HG02678 (cell line): ENCODE measurements around the gene SECTM1.

Source experiments
- ATAC-seq: cut with Tn5 transposase; IDR thresholded peaks from one replicate; pipeline ENCODE4 v1.9.1; 2021; ENCODE audit warnings: mild to moderate bottlenecking, moderate library complexity; ENCODE audit not compliant: unreplicated experiment

SECTM1 gene

DNA sequence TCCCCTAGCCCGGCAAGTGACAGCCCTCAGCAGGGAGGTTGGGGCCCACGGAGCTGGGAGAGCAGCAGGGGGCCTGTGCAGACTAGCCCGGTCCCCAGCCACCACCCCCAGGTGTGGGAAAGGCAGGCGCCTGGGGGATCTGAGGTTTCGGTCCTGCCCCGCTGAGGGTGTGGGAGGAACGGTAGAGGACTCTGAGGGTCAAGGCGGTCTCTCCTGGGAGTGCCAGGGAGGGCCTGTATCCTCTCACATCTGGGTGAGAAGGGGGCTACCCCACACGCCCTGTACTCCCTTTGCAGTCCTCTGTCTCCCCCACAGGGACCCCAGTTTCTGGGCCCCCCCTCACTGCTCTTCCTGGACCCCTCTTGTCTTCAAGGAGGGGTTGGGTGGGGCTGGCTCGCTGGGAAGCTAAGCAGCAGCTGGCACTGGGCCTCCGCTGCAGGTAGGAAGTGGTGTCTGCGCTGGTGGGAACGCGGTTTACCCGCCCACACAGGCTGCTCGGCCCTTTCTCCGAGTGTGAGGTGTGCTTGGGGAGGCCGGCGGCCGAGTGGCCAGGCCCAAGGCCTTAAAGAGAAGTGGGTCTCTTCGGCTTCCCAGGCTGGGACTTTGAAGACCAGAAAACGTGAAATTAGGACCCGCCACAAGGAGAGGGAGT lies 31.5 kb downstream of the SECTM1 start:
- ATAC-seq: no peak

DNA sequence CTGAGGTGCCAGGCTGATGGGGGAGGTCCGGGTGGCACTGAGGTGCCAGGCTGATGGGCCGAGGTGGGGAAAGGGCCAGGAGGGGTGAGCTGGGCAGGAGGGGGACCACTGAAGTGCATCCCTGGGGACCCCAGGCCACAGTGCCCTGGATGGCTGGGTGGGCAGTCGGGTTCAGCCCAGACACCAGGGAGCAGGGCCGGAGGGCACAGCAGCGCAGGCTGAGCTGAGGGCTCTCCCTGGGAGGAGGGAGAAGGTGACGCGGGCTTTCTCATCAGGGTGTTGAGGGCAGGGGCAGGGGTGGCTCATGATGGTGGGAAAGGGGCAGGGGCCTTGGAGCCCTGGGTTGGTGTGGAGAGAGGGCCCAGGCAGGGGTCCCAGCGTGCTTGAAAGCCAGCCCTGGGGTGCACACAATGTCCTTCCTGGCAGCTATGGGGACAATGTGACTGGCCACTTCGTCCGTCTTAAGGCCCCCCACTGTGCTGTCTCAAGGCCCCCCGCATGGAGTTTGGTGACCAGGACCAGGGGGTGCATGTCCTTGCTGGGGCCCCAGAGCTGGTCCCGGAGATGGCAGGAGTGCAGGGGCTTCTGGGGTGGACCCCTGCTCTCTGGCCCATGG lies 32.2 kb downstream of the SECTM1 start:
- no peak for ATAC-seq

DNA sequence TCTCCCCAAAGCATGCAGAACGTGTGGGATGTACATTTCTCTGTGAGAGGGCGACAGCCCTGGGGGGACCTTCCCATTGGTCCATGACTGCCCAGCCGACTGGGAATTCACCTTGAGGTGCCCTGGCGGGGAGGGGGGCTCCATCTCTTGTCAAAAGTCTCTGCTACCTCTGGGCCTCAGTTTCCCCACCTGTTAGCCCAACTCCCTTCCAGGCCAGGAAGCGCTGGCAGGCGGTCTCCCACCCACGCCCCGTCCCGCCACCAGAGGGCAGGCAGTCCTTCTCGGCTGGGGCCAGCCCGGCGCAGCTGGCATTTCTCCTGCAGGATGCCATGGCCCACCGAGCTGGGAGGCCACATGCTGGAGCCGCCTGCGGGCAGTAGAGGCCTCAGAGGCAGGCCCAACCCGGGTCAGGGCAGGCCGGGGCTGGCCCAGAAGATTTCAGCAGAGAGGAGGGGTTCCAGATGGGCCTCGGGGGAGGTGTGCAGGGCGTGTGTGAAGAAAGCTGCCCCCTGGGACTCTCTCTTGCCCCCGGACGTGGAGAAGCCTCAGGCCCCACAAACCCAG lies 32.8 kb downstream of the SECTM1 start:
- no peak for ATAC-seq

DNA sequence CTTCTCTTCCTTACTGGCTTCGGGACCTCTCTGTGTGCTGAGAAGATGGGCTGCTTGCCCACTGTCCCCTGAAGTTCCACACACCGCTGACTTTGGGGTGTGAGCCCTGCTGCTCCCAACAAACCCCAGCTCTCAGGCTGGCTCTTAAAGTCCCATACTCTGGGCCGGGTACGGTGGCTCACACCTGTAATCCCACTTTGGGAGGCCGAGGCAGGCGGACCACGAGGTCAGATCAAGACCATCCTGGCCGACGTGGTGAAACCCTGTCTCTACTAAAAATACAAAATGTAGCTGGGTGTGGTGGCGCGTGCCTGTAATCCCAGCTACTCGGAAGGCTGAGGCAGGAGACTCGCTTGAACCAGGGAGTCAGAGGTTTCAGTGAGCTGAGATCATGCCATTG lies 33.3 kb downstream of the SECTM1 start:
- ATAC-seq: no peak

DNA sequence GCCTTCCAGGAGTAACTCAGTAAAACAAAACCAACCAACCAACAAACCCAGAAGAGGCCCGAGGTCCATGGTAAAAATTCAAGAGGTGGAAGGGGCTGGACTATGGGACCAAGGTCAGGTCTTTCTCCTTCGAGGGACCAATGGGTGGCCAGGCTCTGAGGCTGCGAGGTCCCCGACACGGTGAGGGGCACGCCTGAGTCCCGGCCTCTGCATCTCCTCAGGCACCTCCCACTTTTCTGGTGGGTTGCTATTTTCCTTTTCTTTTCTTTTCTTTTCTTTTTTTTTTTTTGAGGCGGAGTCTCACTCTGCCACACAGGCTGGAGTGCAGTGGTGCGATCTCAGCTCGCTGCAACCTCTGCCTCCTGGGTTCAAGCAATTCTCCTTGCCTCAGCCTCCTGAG lies 34.1 kb downstream of the SECTM1 start:
- ATAC-seq: no peak

DNA sequence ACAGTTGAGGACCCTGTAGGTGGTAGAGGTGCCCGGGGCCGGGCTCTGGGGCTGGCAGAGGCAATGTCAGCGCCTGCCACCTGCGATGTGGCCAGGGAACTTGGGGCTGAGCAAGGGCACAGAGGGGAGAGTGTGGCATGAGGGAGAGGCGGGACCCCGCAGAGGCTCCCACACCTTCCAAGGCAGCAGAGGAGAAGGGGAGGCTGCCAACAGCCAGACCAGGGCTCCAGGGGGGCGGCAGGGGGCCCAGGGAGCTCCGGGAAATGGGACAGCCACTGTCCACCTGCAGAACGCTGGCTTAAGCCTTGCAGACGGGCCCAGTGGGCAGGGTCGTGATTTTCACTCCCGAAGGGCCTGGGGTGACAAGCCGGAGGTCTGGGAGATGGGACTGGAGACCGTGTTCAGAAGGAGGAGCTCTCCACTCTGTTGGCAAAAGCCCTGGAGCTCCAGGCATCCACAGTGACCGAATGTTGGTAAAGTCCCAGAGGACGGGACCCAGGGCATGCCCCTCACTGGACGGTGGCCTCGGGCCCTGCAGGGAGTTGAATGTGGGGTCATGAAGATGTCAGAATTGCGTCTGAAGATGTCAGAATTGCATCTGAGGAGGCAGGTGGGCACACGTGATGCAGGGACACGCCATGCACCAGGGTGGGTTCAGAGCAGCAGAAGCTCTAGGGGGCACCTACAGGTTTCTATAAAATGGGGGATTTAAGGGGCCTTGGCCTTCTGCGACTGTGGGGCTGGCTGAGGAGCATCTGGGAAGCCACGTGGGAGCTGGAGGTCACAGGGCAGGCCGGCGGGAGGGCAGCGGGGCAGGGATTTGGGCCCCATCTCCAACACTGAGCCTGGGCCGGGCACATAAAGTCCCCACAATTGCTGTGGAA lies 34.8 kb downstream of the SECTM1 start:
- no peak for ATAC-seq

DNA sequence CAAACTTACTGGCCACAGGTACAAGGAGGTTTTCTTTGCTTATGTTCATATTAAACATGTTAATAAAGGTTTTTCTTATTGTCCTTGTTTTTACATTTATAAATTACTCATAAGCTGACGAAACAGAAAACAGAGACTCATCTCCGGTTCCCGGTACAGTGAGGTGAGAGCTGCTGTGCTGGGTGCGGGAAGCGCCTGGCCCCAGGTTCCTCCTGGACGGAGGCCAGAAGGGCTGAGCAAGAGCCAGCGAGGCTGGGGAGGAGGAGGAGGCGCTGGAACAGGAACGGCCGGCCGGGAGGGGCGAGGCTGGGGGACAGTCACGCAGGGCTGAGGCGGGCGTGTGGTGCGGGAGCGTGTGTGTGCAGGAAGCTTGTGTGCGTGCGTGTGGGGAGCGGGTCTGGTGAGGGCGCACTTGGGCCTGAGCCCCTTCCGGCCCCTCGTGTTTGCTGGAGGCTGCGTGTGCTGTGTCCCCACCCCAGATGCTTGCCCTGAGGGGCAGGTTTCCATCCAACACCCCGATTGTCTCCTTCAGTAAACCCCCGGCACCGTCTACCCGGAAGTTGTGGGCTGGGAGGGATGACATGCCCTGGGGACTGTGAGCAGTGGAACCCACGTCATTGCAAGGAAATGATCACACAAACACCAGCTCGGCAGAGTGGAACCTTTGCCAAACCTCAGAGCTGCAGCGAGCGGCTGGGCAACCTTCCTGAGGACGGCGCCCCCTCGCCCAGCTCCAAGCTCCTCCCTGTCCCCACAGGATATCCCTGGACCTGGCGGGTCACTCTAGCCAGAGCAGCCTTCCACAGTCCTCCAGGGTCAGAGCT lies 35.6 kb downstream of the SECTM1 start:
- ATAC-seq: peak; percentile 59

DNA sequence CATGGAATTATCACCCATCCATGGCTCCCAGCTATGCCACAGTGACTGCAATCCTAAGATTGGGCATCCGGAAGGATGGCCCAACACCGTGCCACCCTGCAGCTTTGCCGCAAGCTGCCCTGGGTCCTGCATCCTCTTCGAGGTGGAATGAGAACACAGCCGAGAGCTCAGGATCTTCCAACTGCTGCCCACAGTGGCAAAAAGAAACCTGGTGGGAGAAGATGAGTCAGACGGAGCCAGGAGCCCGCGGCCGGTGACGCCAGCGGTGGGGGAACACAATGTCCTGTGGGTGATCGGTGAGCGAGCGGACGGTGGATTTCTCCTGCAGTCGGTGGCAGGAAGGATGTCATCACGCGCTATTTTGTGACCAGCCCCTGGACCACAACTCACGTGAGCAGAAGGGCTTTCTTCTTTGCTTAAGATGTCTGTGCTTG lies 36.3 kb downstream of the SECTM1 start:
- no peak for ATAC-seq

DNA sequence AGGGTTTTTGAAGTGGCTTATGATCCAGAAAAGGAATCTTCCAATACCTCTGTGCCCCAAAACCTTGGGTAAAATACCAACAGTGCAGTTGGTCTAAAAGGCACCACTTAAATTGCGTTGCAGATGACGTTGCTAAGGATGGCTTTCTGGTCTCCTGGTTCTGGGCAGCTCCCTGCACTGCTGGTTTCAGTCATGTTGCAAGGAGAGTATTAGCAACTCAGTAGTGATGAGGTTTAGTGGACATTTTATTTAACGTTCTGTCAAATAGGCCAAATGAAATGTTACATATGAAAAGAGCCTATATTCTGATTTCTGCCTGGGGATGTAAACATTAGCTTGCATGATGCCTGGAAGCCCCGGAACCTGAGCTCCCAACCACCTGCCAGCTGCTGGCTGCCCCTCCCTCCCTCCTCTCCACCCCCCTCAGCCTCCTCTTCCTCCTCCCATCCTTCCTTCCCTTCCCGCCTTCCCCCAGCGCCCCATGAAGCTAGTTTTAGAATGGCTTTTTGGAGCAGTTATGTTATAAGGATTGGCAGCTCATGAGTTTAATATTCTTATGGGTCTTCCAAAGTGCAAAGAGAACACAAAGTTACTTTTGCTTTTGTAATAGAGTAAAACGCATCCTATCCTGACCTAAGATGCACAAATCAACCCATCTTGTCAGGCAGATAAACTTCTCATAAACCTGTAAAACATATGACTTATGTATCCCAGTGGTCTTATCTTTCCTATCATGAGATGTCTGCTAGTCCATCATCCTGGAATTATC lies 36.9 kb downstream of the SECTM1 start:
- no peak for ATAC-seq

DNA sequence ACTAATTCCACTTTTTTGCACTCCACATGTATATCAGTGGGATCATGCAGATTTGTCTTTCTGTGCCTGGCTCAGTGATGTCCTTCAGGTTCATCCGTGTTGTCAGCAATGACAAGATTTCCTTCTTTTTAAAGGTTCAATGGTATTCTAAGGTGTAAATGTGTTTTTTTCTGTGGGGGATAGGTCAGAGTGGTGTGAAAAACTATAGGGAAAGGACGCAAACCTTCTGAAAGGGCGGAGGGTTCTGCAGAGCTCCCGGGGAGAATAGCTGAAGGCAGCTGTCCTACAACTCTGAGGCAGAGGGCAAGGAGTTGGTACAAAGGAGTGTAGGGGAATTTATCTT lies 38.1 kb downstream of the SECTM1 start:
- ATAC-seq: no peak

DNA sequence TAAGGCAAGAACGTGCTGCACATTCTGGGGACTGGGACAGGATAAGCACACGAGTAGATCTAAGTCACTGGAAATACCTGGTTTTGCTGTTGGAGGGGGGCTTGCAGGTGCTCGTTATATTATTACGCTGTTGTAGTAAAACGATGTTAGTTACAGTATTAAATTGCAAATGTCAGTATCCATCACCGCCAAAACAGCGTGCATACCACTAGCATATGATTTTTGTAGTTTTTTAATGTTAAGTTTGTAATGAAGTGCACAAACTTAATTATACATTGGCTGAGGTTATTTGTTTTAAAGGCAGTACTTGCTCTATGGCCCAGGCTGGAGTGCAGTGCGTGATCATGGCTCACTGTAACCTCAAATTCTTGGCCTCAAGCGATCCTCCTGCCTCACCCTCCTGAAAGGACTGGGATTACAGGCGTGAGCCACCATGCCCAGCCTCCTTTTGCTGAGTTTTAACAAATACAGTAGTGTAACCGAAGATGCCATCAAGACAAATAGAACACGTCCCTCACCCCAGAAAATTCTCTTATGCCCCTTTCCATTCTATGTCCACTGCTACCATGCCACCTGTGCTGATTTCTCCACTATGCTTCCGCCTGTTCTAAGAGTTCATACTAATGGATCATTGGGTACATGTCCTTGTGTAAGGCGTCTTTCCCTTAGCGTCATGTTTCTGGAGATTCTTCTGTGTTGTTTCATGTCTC lies 39.3 kb downstream of the SECTM1 start:
- no peak for ATAC-seq

DNA sequence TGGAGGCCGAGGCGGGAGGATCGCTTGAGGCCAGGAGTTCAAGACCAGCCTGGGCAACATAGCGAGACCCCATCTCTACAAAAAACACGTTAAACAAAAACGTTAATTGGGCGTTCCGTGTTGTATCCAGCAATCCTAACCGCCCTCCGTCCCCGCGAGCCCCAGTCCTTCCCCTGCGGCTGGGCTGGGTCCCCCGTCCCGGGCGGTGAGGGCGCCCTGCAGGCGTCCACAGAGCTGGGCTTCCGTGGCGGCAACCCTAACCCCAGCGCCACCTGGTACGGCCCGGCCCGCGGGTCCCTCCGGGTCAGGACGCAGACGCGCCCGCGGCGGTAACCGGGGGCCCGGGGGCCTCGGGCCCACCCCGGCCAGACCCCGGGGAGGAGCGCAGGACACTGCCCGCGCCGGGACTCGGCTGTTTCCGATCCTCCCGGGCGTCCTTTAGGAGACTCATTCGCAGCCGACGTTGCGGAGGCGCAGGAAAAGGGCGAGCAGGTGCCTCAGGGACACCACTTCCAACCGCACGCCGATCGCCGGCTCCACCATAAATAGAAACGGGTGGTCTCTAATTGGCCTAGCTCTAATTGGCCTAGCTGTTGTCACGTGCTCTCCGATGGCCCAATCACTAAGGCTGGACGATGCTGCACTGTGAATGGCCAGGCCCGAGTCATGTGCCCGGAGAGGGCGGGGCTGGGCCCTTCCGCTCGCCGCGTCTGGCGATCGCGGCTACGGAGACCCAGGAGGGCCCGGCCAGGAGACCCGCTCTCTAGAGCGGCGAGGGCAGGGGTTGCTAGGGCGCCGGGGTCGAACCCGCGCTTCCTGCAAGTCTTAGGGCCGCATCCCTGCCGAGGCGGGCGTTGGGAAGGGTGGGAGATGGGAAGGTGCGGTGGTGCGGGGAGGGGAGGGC lies 41.1 kb downstream of the SECTM1 start:
- ATAC-seq: peak; percentile 98

DNA sequence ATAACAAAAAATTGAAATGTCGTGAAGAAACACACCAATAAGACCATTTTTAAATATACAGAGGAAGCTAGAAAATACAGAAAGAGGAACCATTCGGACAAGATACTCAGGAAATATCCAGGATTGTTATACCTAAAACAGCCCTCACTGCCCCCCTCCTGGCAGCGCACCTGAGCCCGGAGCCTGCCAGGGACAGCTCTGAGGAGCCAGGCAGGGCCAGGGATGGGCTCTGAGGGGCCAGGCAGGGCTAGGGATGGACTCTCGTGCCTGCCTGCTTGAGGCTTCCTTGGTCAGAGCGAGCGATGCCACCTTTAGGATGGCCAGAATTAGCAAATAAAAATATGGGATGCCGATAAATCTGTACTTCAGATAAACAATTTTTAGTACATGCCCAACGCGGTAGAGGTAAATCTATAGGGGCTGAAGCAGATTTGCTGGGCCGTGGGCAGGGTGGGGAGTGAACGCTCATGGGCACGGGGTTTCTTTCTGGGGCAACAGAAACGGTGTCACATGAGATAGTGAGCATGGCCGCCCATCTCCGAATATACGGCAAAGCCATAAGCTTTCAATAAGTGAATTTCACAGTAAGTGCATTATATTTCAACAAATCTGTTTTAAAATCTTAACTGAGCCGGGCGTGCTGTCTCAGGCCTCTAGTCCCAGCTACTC lies 41.9 kb downstream of the SECTM1 start:
- ATAC-seq: no peak

DNA sequence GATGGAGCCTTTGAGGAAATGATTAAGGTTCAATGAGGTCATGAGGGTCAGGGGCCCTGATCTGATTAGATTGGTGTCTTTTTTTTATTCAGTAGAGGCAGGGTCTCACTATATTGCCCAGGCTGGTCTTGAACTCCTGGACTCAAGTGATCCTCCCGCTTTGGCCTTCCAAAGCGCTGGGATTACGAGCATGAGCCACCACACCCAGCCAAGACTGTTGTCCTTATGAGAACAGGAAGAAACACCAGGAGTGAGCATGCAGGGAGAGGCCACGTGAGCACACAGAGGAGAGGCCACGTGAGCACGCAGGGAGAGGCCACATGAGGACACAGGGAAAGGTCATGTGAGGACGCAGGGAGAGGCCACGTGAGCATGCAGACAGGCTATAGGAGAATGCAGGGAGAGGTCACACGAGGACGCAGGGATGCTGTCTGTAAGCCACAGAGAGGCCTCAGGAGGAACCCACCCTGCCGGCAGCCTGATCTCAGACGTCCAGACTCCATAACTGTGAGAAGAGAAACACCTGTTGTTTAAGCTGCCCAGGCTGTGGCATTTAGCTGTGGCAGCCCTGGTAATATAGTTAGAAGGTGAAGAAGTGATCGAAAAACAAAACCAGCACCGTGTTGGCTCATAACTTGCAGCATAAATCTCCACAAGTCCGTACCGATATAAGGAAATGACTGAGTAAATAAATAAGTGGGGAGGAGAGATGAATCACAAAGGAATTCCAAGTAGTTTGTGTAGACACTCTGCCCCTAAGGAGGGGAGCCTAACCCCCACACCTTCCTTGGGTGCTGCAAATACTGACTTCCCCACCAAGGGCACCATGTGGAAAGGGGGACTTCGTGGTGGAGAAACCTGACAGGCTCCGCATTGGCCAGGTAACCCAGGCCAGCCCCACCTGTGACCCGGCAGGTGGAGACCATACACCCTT lies 45.4 kb downstream of the SECTM1 start:
- no peak for ATAC-seq

DNA sequence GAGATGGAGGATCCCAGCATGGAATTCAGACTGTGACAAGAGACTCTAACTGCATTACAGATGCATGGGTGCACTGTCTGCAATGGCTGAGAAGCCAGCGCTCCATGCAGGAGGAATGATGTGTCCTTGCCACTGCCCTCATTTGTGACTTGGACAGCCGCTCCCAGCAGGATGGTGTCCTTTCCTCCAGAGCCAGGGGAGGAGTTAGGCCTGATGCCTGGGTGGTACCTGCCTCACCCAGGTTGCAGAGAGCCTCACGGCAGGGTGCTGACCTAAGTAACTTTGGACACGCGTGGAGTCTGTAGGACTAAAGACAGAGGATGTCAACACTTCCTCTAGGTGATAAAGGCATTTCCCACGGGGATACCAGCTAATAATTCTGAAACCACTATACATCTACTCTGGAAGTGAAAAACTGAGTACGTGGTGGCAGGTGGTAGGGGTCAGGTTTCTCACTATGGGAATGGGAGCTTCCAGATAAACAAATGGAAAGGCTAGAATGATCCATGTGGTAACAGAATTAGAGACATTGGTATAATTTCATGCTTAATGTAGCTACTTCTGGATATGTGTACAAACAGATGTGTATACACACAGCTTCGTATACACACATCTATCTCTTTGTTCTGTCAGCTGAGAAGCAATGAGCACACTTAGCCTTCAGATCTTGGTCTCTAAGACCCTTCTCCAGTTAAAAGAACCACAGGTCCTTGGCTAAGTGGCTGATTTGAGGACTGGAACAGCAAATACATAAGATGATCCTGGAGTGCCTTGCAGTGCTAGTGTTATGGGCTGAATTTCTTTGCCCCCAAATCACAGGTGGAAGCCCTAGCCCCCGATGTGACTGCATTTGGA lies 46.3 kb downstream of the SECTM1 start:
- no peak for ATAC-seq

DNA sequence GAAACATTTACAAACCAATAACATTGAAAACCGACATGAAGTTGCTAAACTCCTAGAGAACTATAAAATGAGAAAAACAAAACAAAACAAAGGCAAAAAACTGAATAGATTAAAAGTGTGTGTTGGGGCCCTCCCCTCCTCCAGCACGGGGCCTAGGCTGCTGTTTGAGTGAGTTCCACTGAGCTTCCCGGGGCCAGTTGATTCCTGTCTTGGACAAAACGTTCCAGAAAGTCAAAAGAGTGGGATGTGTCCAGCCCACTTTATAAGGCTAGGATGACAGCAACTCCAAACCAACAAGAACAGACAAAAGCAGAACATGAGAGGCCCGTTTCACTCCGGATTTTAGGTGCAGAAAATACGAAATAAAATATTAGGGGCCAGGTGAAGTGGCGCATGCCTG lies 48.4 kb downstream of the SECTM1 start:
- no peak for ATAC-seq
